Mesenchymal stem cell (in vitro differentiated cells and primary cell): ENCODE measurements around the gene HOPX.

Experiments
- DNase-seq: peaks from one replicate; pipeline ENCODE4 v3.0.0-alpha.2; 2013
- H2AFZ ChIP-seq: one replicate; pipeline ENCODE4 v1.6.1; 2013; ENCODE audit warnings: low read depth, mild to moderate bottlenecking, control low read depth, inconsistent platforms, low read length, moderate library complexity
- H2AK5ac ChIP-seq: 2 replicates; pipeline ENCODE4 v1.6.1; 2013; ENCODE audit warnings: low read length, moderate library complexity, mild to moderate bottlenecking, inconsistent platforms; ENCODE audit not compliant: severe bottlenecking
- H2BK120ac ChIP-seq: one replicate; pipeline ENCODE4 v1.6.1; 2013; ENCODE audit warnings: low read depth, mild to moderate bottlenecking, inconsistent platforms, low read length, moderate library complexity
- H2BK12ac ChIP-seq, 2 experiments: one replicate each; pipeline ENCODE4 v1.6.1; 2013; ENCODE audit warnings: inconsistent platforms in 2 of 2, low read length in 2 of 2, mild to moderate bottlenecking in 2 of 2, moderate library complexity in 2 of 2, control low read depth in 1 of 2
- H2BK15ac ChIP-seq: one replicate; pipeline ENCODE4 v1.6.1; 2013; ENCODE audit warnings: mild to moderate bottlenecking, low read depth, inconsistent platforms; ENCODE audit not compliant: poor library complexity, severe bottlenecking
- H2BK5ac ChIP-seq: 2 replicates; pipeline ENCODE4 v1.6.1; 2013; ENCODE audit warnings: low read depth, mild to moderate bottlenecking, low read length, control low read depth, inconsistent platforms; ENCODE audit not compliant: poor library complexity, severe bottlenecking
- H3K14ac ChIP-seq, 2 experiments: one replicate each; pipeline ENCODE4 v1.6.1; 2013; ENCODE audit warnings: inconsistent platforms in 2 of 2, low read length in 2 of 2, control low read depth in 1 of 2, mild to moderate bottlenecking in 1 of 2, moderate library complexity in 1 of 2
- H3K18ac ChIP-seq, 2 experiments: one replicate each; pipeline ENCODE4 v1.6.1; 2013; ENCODE audit warnings: inconsistent platforms in 2 of 2, low read length in 2 of 2, control low read depth in 1 of 2, low read depth in 1 of 2, mild to moderate bottlenecking in 1 of 2
- H3K23ac ChIP-seq, 2 experiments: one replicate each; pipeline ENCODE4 v1.6.1; 2013; ENCODE audit warnings: inconsistent platforms in 2 of 2, low read length in 2 of 2, mild to moderate bottlenecking in 2 of 2, moderate library complexity in 2 of 2, control low read depth in 1 of 2
- H3K27ac ChIP-seq: 2 replicates; pipeline ENCODE4 v1.5.1; 2013; ENCODE audit warnings: mild to moderate bottlenecking, moderate library complexity, low read length, control low read depth, inconsistent platforms; ENCODE audit not compliant: poor library complexity, severe bottlenecking
- H3K27me3 ChIP-seq, 2 experiments: 2 replicates each; pipeline versions ENCODE4 v1.6.1 to v1.7.0; 2013; ENCODE audit warnings: low read length in 2 of 2, mild to moderate bottlenecking in 2 of 2, moderate library complexity in 2 of 2, control low read depth in 1 of 2, inconsistent platforms in 1 of 2; ENCODE audit not compliant: control insufficient read depth in 1 of 2, insufficient read depth in 1 of 2
- H3K36me3 ChIP-seq, 2 experiments: 2 replicates each; pipeline versions ENCODE4 v1.6.1 to v1.7.0; 2013; ENCODE audit warnings: low read length in 2 of 2, control low read depth in 1 of 2, inconsistent platforms in 1 of 2, low read depth in 1 of 2, mild to moderate bottlenecking in 1 of 2; ENCODE audit not compliant: insufficient read depth in 2 of 2, control insufficient read depth in 1 of 2
- H3K4ac ChIP-seq, 2 experiments: one replicate each; pipeline ENCODE4 v1.6.1; 2013; ENCODE audit warnings: inconsistent platforms in 2 of 2, low read length in 2 of 2, mild to moderate bottlenecking in 2 of 2, moderate library complexity in 2 of 2, control low read depth in 1 of 2, low read depth in 1 of 2
- H3K4me1 ChIP-seq: 2 replicates; pipeline ENCODE4 v1.6.1; 2013; ENCODE audit warnings: low read depth, low read length, control low read depth; ENCODE audit not compliant: control insufficient read depth, insufficient read depth
- H3K4me2 ChIP-seq: 2 replicates; pipeline ENCODE4 v1.6.1; 2013; ENCODE audit warnings: low read length, mild to moderate bottlenecking, inconsistent platforms; ENCODE audit not compliant: poor library complexity, severe bottlenecking
- H3K4me3 ChIP-seq, 2 experiments: 2 replicates each; pipeline versions ENCODE4 v1.5.1 to v1.7.0; 2013; ENCODE audit warnings: low read length in 2 of 2, mild to moderate bottlenecking in 2 of 2, control low read depth in 1 of 2, low read depth in 1 of 2; ENCODE audit not compliant: insufficient read depth in 1 of 2
- H3K79me1 ChIP-seq: replicated peaks from 2 replicates; pipeline ENCODE4 v1.6.1; 2013; ENCODE audit warnings: mild to moderate bottlenecking, control low read depth, low read length, inconsistent platforms; ENCODE audit not compliant: poor library complexity, severe bottlenecking
- H3K9ac ChIP-seq: 2 replicates; pipeline ENCODE4 v1.7.0; 2013; ENCODE audit warnings: mild to moderate bottlenecking, low read length, moderate library complexity
- H3K9me3 ChIP-seq: 2 replicates; pipeline ENCODE4 v1.7.0; 2013; ENCODE audit warnings: mild to moderate bottlenecking, low read length; ENCODE audit not compliant: control insufficient read depth
- H4K8ac ChIP-seq: one replicate; pipeline ENCODE4 v1.6.1; 2013; ENCODE audit warnings: inconsistent platforms, mild to moderate bottlenecking, low read length, moderate library complexity
- H4K91ac ChIP-seq: one replicate; pipeline ENCODE4 v1.6.1; 2013; ENCODE audit warnings: mild to moderate bottlenecking, low read length, inconsistent platforms
- WGBS: methylation state at CpG from one replicate; pipeline ENCODE4 v1.1.7; 2013; ENCODE audit warnings: mixed read lengths; 5-methylcytosine and 5-hydroxymethylcytosine counted together

HOPX gene

DNA sequence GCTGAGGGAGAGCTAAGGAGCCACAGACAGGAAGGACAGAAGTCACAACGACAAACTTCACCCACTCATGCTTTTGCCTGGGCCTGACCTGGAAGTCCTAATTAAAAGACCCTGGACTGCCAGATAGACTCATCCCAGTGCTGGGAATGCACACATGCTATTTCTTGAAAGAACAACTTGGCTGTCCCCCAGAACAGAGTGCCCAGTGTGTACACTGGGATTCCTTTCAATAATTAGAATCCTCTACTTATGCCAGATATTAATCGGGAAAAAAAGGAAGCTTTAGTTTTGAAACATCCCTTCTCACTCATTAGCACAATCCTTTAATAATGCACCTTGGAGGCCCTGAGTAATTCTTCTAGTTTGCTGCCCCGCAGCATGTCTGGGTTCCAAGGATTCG is 3.4 kb downstream of the HOPX start:
- Histone ChIP-seq H3K27ac (no peak overlapping the region), H3K14ac (peak overlapping the region in 1 of 2 experiments; percentile 45), H3K9me3 (no peaks in the 10 kb centered on the region), H2AFZ (no peak overlapping the region), H3K9ac (no peak overlapping the region), H2AK5ac (no peak overlapping the region), H2BK120ac (no peak overlapping the region), H4K91ac (no peak overlapping the region), H3K27me3 (peaks cover 14 to 39% of the 10 kb centered on the region in 2 experiments), H3K4me3 (no peak overlapping the region), H3K18ac (no peak overlapping the region), H3K36me3 (no peaks in the 10 kb centered on the region), H3K4ac (no peak overlapping the region), H3K23ac (no peak overlapping the region), H4K8ac (peak overlapping the region; percentile 54), H2BK12ac (no peak overlapping the region), H3K4me2 (no peak overlapping the region), H2BK15ac (no peak overlapping the region), H2BK5ac (no peak overlapping the region), H3K79me1 (no peaks in the 10 kb centered on the region), H3K4me1 (peaks cover 3% of the 10 kb centered on the region)
- no peak for DNase-seq
- WGBS, result 80% methylated on average over 4 of the region's 4 CpGs

DNA sequence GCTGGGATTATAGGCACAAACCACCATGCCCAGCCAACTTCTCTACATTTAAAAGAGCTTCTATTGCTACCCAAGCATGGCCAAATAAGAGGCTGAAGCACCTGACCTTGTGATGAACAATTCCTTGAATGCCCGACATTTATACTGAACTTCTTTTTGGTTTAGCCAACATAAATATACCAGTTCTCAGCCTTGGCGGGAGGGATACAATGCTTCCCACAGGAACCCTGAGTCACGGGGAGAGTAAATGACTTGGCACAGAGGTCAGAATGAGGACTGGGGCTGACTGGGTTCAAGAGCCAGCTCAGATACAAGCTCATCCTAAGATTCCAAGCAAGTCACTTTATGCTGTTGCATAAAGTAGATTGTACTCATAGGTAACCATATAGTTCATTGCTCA is 6.1 kb downstream of the HOPX start:
- Histone ChIP-seq H2BK120ac (no peak overlapping the region), H3K27ac (no peak overlapping the region)
- WGBS, result 69% methylated on average over 3 of the region's 3 CpGs

DNA sequence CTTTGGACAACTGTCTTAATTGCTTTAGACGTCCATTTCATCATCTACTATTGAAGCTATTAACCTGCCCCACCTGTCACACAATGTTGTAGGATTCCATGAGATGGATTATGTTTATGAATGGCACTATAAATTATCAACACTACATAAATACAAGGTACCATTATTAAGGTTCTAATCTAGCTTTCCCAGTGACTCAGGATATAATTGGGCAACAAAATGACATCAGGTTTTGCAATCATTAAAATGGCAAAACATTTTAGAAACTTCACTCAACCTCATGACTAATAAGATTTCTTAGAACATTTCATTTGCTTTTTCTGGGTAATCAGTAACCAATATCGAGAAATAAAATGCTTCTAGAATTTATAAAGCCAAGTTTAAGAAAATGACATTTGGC is 9.2 kb downstream of the HOPX start:
- WGBS, result 100% methylated on average over 1 of the region's 2 CpGs
- no peak overlapping the region for H3K9ac ChIP-seq
- no peaks in the 10 kb centered on the region for H3K36me3 ChIP-seq
- H3K18ac ChIP-seq, result no peak overlapping the region
- H3K9me3 ChIP-seq, result peaks cover 3% of the 10 kb centered on the region
- H2BK120ac ChIP-seq, result no peak overlapping the region
- no peaks in the 10 kb centered on the region for H3K79me1 ChIP-seq
- H3K23ac ChIP-seq, result no peak overlapping the region
- H4K91ac ChIP-seq, result no peak overlapping the region
- H3K4me3 ChIP-seq, result no peak overlapping the region
- H3K27me3 ChIP-seq, result peaks cover 0 to 7% of the 10 kb centered on the region in 2 experiments
- no peak for DNase-seq
- H3K14ac ChIP-seq, result no peak overlapping the region
- no peak overlapping the region for H3K4me2 ChIP-seq
- no peak overlapping the region for H4K8ac ChIP-seq
- H2BK12ac ChIP-seq, result no peak overlapping the region
- no peak overlapping the region for H2BK5ac ChIP-seq
- H3K4ac ChIP-seq, result no peak overlapping the region
- H2AK5ac ChIP-seq, result no peak overlapping the region
- H3K27ac ChIP-seq, result no peak overlapping the region
- no peak overlapping the region for H2BK15ac ChIP-seq
- no peaks in the 10 kb centered on the region for H3K4me1 ChIP-seq
- no peak overlapping the region for H2AFZ ChIP-seq

More for the DNA sequence above, 6.1 kb downstream of the HOPX start:
- no peak for DNase-seq
- H3K9ac ChIP-seq, result no peak overlapping the region
- H3K9me3 ChIP-seq, result no peaks in the 10 kb centered on the region
- H3K36me3 ChIP-seq, result no peaks in the 10 kb centered on the region
- H2BK5ac ChIP-seq, result no peak overlapping the region
- H3K18ac ChIP-seq, result no peak overlapping the region
- H3K79me1 ChIP-seq, result no peaks in the 10 kb centered on the region
- no peak overlapping the region for H3K4me2 ChIP-seq
- no peak overlapping the region for H3K4me3 ChIP-seq
- no peak overlapping the region for H3K4ac ChIP-seq
- H2AK5ac ChIP-seq, result no peak overlapping the region
- H2AFZ ChIP-seq, result no peak overlapping the region
- no peak overlapping the region for H4K91ac ChIP-seq
- no peak overlapping the region for H3K14ac ChIP-seq
- H2BK15ac ChIP-seq, result no peak overlapping the region
- no peak overlapping the region for H2BK12ac ChIP-seq
- no peak overlapping the region for H3K23ac ChIP-seq
- peaks cover 0 to 13% of the 10 kb centered on the region in 2 experiments for H3K27me3 ChIP-seq
- H4K8ac ChIP-seq, result no peak overlapping the region
- no peaks in the 10 kb centered on the region for H3K4me1 ChIP-seq

DNA sequence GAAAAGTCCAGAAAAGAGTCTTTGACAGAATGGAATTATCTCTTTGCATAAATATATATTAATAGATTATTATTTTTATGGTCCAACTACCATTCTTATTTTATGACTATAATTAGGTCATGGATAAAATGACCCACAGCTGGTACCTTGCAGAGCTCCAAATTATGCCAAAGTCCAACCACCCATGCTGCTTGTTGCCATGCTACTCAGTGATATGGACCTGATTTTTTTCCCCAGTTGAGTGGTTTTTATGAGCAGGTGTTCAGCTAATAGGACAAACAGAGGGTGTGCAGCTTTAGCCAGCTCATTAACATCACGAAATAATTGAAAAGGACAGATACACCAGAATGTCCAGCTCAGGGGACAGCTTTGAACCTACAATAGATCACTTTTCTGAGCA is 9.7 kb downstream of the HOPX start:
- Histone ChIP-seq H2AFZ (no peak overlapping the region), H3K9ac (no peak overlapping the region), H3K27ac (no peak overlapping the region), H3K4me3 (no peak overlapping the region), H2BK15ac (no peak overlapping the region), H4K91ac (no peak overlapping the region), H3K4me1 (no peaks in the 10 kb centered on the region), H3K27me3 (peaks cover 0 to 7% of the 10 kb centered on the region in 2 experiments), H3K14ac (no peak overlapping the region), H3K23ac (no peak overlapping the region), H2AK5ac (no peak overlapping the region), H3K36me3 (no peaks in the 10 kb centered on the region), H3K18ac (no peak overlapping the region), H2BK12ac (no peak overlapping the region), H3K4ac (no peak overlapping the region), H2BK120ac (no peak overlapping the region), H3K79me1 (no peaks in the 10 kb centered on the region), H4K8ac (no peak overlapping the region), H3K9me3 (peaks cover 3% of the 10 kb centered on the region), H2BK5ac (no peak overlapping the region), H3K4me2 (no peak overlapping the region)
- DNase-seq, result no peak
- 94% methylated on average over 1 of the region's 1 CpG for WGBS
